Osteoblast (primary cell): ENCODE results near the gene SPACA6. TPM values are rescaled to one million over a fixed set of nuclear protein-coding genes. Genes with fewer than 3 reads are reported as not detected.

Experiments used
- DNase-seq: peaks from one replicate; pipeline ENCODE4 v3.0.0; 2011; ENCODE audit warnings: low spot score, mixed read lengths; ENCODE audit not compliant: insufficient read length; ENCODE audit errors: missing footprints
- H2AFZ ChIP-seq: 2 replicates; pipeline ENCODE4 v1.6.0; 2011; ENCODE audit warnings: mild to moderate bottlenecking, low read length
- H3K27ac ChIP-seq: 2 replicates; pipeline ENCODE4 v1.5.1; 2011; ENCODE audit warnings: mild to moderate bottlenecking, low read depth, low read length, moderate library complexity
- H3K27me3 ChIP-seq: 2 replicates; pipeline ENCODE4 v1.6.0; 2012; ENCODE audit warnings: mild to moderate bottlenecking, control low read depth, inconsistent platforms, low read length, moderate library complexity; ENCODE audit not compliant: insufficient read depth
- H3K36me3 ChIP-seq: 2 replicates; pipeline ENCODE4 v1.5.1; 2011; ENCODE audit warnings: mild to moderate bottlenecking, low read length, control low read depth, moderate library complexity; ENCODE audit not compliant: insufficient read depth
- H3K4me1 ChIP-seq: 2 replicates; pipeline ENCODE4 v1.5.1; 2011; ENCODE audit warnings: mild to moderate bottlenecking, low read length, control low read depth, moderate library complexity; ENCODE audit not compliant: insufficient read depth
- H3K4me2 ChIP-seq: 2 replicates; pipeline ENCODE4 v1.6.0; 2011; ENCODE audit warnings: mild to moderate bottlenecking, low read length; ENCODE audit not compliant: insufficient read depth
- H3K4me3 ChIP-seq: fragments of 200-600 bp; sonication (generic); 3 replicates; pipeline ENCODE4 v1.5.1; 2012; ENCODE audit warnings: mild to moderate bottlenecking, low read length, inconsistent platforms; ENCODE audit not compliant: insufficient read depth
- H3K79me2 ChIP-seq: 2 replicates; pipeline ENCODE4 v1.6.0; 2012; ENCODE audit warnings: mild to moderate bottlenecking, low read length, control low read depth, inconsistent platforms; ENCODE audit not compliant: insufficient read depth
- H3K9me3 ChIP-seq: 2 replicates; pipeline ENCODE4 v1.5.1; 2011; ENCODE audit warnings: low read depth, low read length, control low read depth
- H4K20me1 ChIP-seq: 2 replicates; pipeline ENCODE4 v1.6.0; 2012; ENCODE audit warnings: mild to moderate bottlenecking, low read length, control low read depth; ENCODE audit not compliant: insufficient read depth
- CTCF ChIP-seq: IDR thresholded peaks from 2 replicates; pipeline ENCODE4 v1.5.1; 2011; ENCODE audit warnings: mild to moderate bottlenecking, low read depth, low read length, moderate library complexity; ENCODE audit errors: extremely low read depth
- total RNA-seq: library from RNA; depleted of rRNA; stranded (reverse); fragments of >200 nt; gene quantifications from 2 replicates; pipeline ENCODE4 v1.2.3, GENCODE V29; 2012

Gene SPACA6
- total RNA-seq, 1 donor: 12.7 TPM

- H3K4me1 ChIP-seq: peaks cover 4% of the 10 kb centered on the region
- peak; percentile 50 for DNase-seq
- no peak overlapping the region for H3K4me2 ChIP-seq
- H3K9me3 ChIP-seq: no peaks in the 10 kb centered on the region
- peaks cover 71% of the 10 kb centered on the region for H3K79me2 ChIP-seq
- no peak for TF ChIP-seq CTCF
- no peak overlapping the region for H3K27ac ChIP-seq
- H3K27me3 ChIP-seq: no peaks in the 10 kb centered on the region
- no peak overlapping the region for H3K4me3 ChIP-seq
- H3K36me3 ChIP-seq: peaks cover 87% of the 10 kb centered on the region
- peaks cover 72% of the 10 kb centered on the region for H4K20me1 ChIP-seq
- H2AFZ ChIP-seq: no peak overlapping the region
These were observed 4.1 kb downstream of the SPACA6 start for GRCh38 chr19:51697169-51697776.

- Histone ChIP-seq H4K20me1 (peaks cover 67% of the 10 kb centered on the region), H3K27me3 (no peaks in the 10 kb centered on the region), H3K36me3 (peaks cover 91% of the 10 kb centered on the region), H3K4me3 (no peak overlapping the region), H3K9me3 (no peaks in the 10 kb centered on the region), H3K4me1 (no peaks in the 10 kb centered on the region), H2AFZ (no peak overlapping the region), H3K4me2 (no peak overlapping the region), H3K27ac (no peak overlapping the region), H3K79me2 (peaks cover 61% of the 10 kb centered on the region)
- peak; percentile 94 for DNase-seq
- no peak for TF ChIP-seq CTCF
These were observed 5.2 kb downstream of the SPACA6 start for GRCh38 chr19:51698296-51698695.

- Histone ChIP-seq H3K4me2 (no peak overlapping the region), H3K9me3 (no peaks in the 10 kb centered on the region), H4K20me1 (peaks cover 59% of the 10 kb centered on the region), H3K4me3 (no peak overlapping the region), H3K27ac (no peak overlapping the region), H3K27me3 (no peaks in the 10 kb centered on the region), H3K4me1 (no peaks in the 10 kb centered on the region), H3K36me3 (peaks cover 85% of the 10 kb centered on the region), H3K79me2 (peaks cover 52% of the 10 kb centered on the region), H2AFZ (no peak overlapping the region)
- no peak for TF ChIP-seq CTCF
- DNase-seq: no peak
These were observed 6.0 kb downstream of the SPACA6 start for GRCh38 chr19:51699170-51699569.

GRCh38 chr19:51701468-51702100 is 8.5 kb downstream of the SPACA6 start:
- H3K36me3 ChIP-seq: peaks cover 80% of the 10 kb centered on the region
- no peak overlapping the region for H3K4me3 ChIP-seq
- DNase-seq: no peak
- no peak overlapping the region for H3K4me2 ChIP-seq
- H3K4me1 ChIP-seq: peaks cover 13% of the 10 kb centered on the region
- no peaks in the 10 kb centered on the region for H3K9me3 ChIP-seq
- H3K79me2 ChIP-seq: peaks cover 38% of the 10 kb centered on the region
- H2AFZ ChIP-seq: no peak overlapping the region
- H4K20me1 ChIP-seq: peaks cover 37% of the 10 kb centered on the region
- no peaks in the 10 kb centered on the region for H3K27me3 ChIP-seq
- no peak for TF ChIP-seq CTCF
- no peak overlapping the region for H3K27ac ChIP-seq
